Measurements from ENCODE around the gene TOMM20.
A peak's percentile ranks its signal among the peaks of the same experiment; 100 is the strongest.
"Not testable (repeated sequence)": the region's sequence is repeated elsewhere in the genome, so short reads cannot be mapped to it uniquely, and the experiment has no call there.

TOMM20 gene

DNA sequence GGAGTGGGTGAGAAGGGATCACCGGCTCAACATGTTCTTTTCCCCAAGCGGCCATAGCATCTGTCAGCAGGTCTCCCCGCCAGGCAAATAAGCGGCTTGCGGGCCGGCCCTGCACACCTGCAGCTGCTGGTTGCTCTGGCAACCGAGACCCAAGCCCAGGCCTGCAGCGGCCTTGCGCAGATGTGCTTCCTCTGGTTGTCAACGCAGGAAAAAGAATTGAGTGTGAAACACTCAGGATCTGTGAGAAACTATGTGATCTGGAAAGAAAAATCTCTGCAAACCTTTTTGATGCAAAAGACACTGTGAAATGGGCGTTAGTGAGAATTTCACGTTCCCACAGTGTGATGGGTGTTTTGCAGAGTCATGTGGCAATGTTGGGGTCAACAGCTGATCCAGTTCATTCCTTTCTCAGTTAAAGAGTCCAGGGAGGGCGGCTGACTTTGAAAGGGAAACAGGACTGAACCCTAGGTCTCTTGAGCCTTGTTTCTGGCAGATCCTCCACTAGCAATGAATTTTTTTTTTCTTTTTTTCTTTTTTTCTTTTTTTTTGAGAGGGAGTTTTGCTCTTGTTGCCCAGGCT lies 28.4 kb downstream of the TOMM20 start:
- H3K36me3 ChIP-seq (ENCODE audit: control insufficient read depth, low read length), result no peaks in the 10 kb centered on the region
- peaks cover 5% of the 10 kb centered on the region for H3F3A ChIP-seq (ENCODE audit: control insufficient read depth, insufficient read depth)
- H3K9me2 ChIP-seq (replicated peaks; ENCODE audit: control insufficient read depth, low read length), result no peaks in the 10 kb centered on the region
- H3K4me1 ChIP-seq (ENCODE audit: control insufficient read depth, low read length), result peaks cover 35% of the 10 kb centered on the region
- peaks cover 3% of the 10 kb centered on the region; the same call in 1 of the 2 replicates for H3K27me3 ChIP-seq (ENCODE audit: control insufficient read depth, low read length)
- no peak overlapping the region for H3K27ac ChIP-seq (ENCODE audit: low read depth, low read length)
- TF ChIP-seq EZH2phosphoT487 (IDR thresholded peaks at IDR 0.05; ENCODE audit: borderline replicate concordance, low read length), result no peak
- TF ChIP-seq, protein P1, sequence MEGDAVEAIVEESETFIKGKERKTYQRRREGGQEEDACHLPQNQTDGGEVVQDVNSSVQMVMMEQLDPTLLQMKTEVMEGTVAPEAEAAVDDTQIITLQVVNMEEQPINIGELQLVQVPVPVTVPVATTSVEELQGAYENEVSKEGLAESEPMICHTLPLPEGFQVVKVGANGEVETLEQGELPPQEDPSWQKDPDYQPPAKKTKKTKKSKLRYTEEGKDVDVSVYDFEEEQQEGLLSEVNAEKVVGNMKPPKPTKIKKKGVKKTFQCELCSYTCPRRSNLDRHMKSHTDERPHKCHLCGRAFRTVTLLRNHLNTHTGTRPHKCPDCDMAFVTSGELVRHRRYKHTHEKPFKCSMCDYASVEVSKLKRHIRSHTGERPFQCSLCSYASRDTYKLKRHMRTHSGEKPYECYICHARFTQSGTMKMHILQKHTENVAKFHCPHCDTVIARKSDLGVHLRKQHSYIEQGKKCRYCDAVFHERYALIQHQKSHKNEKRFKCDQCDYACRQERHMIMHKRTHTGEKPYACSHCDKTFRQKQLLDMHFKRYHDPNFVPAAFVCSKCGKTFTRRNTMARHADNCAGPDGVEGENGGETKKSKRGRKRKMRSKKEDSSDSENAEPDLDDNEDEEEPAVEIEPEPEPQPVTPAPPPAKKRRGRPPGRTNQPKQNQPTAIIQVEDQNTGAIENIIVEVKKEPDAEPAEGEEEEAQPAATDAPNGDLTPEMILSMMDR (IDR thresholded peaks at IDR 0.05; ENCODE audit: low read depth, low read length, poor library complexity, severe bottlenecking), result no peak
- peak overlapping the region; percentile 34 for H3K4me2 ChIP-seq (ENCODE audit: low read length)
- H3K9me3 ChIP-seq (ENCODE audit: control insufficient read depth, insufficient read depth, low read length), result no peaks in the 10 kb centered on the region
- no peak overlapping the region for H3K4me3 ChIP-seq (ENCODE audit: low read length)
- H3K79me2 ChIP-seq (ENCODE audit: control insufficient read depth, low read length), result no peaks in the 10 kb centered on the region
- no peaks in the 10 kb centered on the region for H4K20me1 ChIP-seq (ENCODE audit: control insufficient read depth, insufficient read depth, low read depth, low read length)

DNA sequence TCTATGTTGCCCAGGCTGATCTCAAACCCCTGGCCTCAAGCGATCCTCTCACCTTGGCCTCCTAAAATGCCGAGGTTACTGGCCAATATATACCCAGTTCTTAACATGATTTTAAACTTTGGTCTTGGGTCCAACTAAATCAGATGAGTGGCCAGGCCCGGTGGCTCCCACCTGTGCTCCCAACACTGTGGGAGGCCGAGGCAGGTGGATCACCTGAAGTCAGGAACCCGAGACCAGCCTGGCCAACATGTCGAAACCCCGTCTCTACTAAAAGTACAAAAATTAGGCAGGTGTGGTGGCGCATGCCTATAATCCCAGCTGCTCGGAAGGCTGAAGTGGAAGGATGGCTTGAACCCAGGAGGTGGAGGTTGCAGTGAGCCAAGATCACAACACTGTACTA lies 29.6 kb downstream of the TOMM20 start:
- no peak overlapping the region for H3K4me2 ChIP-seq (ENCODE audit: low read length)
- no peaks in the 10 kb centered on the region for H4K20me1 ChIP-seq (ENCODE audit: control insufficient read depth, insufficient read depth, low read depth, low read length)

DNA sequence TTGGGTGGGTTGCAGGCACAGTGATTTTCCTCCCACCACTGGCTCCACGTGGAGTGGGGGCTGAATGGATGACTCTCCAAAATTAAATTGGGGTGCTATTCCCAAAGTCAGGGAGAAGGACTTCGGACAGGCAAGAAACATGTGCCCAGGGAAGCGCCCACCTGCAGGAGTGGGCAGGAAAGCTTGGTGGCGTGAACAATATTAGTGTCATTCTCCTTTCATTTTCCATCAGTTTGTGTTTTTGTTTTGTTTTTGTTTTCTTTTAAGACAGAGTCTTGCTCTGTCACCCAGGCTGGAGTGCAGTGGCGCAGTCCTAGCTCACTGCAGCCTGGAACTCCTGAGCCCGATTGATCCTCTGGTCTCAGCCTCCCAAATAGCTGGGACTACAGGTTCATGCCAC lies 30.1 kb downstream of the TOMM20 start:
- no peaks in the 10 kb centered on the region for H4K20me1 ChIP-seq (ENCODE audit: control insufficient read depth, insufficient read depth, low read depth, low read length)
- H3F3A ChIP-seq (ENCODE audit: control insufficient read depth, insufficient read depth), result no peaks in the 10 kb centered on the region
- peaks cover 22% of the 10 kb centered on the region for H3K4me1 ChIP-seq (ENCODE audit: control insufficient read depth, low read length)
- no peaks in the 10 kb centered on the region for H3K9me2 ChIP-seq (replicated peaks; ENCODE audit: control insufficient read depth, low read length)
- peaks cover 5% of the 10 kb centered on the region for H3K27me3 ChIP-seq (ENCODE audit: control insufficient read depth, low read length)
- H3K36me3 ChIP-seq (ENCODE audit: control insufficient read depth, low read length), result no peaks in the 10 kb centered on the region
- no peak overlapping the region for H3K4me3 ChIP-seq (ENCODE audit: low read length)
- no peaks in the 10 kb centered on the region for H3K79me2 ChIP-seq (ENCODE audit: control insufficient read depth, low read length)
- H3K27ac ChIP-seq (ENCODE audit: low read depth, low read length), result no peak overlapping the region
- H3K4me2 ChIP-seq (ENCODE audit: low read length), result no peak overlapping the region
- TF ChIP-seq, protein P1 (IDR thresholded peaks at IDR 0.05; ENCODE audit: low read depth, low read length, poor library complexity, severe bottlenecking), result no peak
- TF ChIP-seq EZH2phosphoT487 (IDR thresholded peaks at IDR 0.05; ENCODE audit: borderline replicate concordance, low read length), result no peak
- H3K9me3 ChIP-seq (ENCODE audit: control insufficient read depth, insufficient read depth, low read length), result no peaks in the 10 kb centered on the region

More for the DNA sequence above, 29.6 kb downstream of the TOMM20 start:
- H3K4me3 ChIP-seq (ENCODE audit: low read length), result no peak overlapping the region
- H3F3A ChIP-seq (ENCODE audit: control insufficient read depth, insufficient read depth), result no peaks in the 10 kb centered on the region
- H3K27me3 ChIP-seq (ENCODE audit: control insufficient read depth, low read length), result peaks cover 3% of the 10 kb centered on the region; the same call in 1 of the 2 replicates
- H3K36me3 ChIP-seq (ENCODE audit: control insufficient read depth, low read length), result no peaks in the 10 kb centered on the region
- no peaks in the 10 kb centered on the region for H3K9me2 ChIP-seq (replicated peaks; ENCODE audit: control insufficient read depth, low read length)
- no peak overlapping the region for H3K27ac ChIP-seq (ENCODE audit: low read depth, low read length)
- TF ChIP-seq, protein P1 (IDR thresholded peaks at IDR 0.05; ENCODE audit: low read depth, low read length, poor library complexity, severe bottlenecking), result no peak
- TF ChIP-seq EZH2phosphoT487 (IDR thresholded peaks at IDR 0.05; ENCODE audit: borderline replicate concordance, low read length), result no peak
- no peaks in the 10 kb centered on the region for H3K9me3 ChIP-seq (ENCODE audit: control insufficient read depth, insufficient read depth, low read length)
- peaks cover 22% of the 10 kb centered on the region for H3K4me1 ChIP-seq (ENCODE audit: control insufficient read depth, low read length)
- H3K79me2 ChIP-seq (ENCODE audit: control insufficient read depth, low read length), result no peaks in the 10 kb centered on the region

DNA sequence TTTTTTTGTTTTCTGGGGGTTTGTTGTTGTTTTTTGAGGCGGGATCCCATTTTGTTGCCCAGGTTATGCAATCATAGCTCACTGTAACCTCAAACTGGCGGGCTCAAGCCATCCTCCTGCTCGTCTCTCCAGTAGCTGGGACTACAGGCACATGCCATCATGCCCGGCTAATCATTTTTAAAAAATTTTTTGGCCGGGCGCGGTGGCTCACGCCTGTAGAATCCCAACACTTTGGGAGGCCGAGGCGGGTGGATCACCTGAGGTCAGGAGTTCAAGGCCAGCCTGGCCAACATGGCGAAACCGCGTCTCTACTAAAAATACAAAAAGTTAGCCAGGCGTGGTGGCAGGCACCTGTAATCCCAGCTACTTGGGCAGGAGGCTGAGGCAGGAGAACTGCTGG lies 31.1 kb downstream of the TOMM20 start:
- H3K27ac ChIP-seq (ENCODE audit: low read depth, low read length); H3K9me3 ChIP-seq (ENCODE audit: control insufficient read depth, insufficient read depth, low read length); H3K9me2 ChIP-seq (replicated peaks; ENCODE audit: control insufficient read depth, low read length); H3F3A ChIP-seq (ENCODE audit: control insufficient read depth, insufficient read depth); H3K36me3 ChIP-seq (ENCODE audit: control insufficient read depth, low read length); H3K27me3 ChIP-seq (ENCODE audit: control insufficient read depth, low read length); H3K4me3 ChIP-seq (ENCODE audit: low read length); H4K20me1 ChIP-seq (ENCODE audit: control insufficient read depth, insufficient read depth, low read depth, low read length); H3K4me2 ChIP-seq (ENCODE audit: low read length); H3K79me2 ChIP-seq (ENCODE audit: control insufficient read depth, low read length): not testable (repeated sequence)
- H3K4me1 ChIP-seq (ENCODE audit: control insufficient read depth, low read length), result peaks cover 22% of the 10 kb centered on the region

All from DOHH2 (cell line).